GM10266 (cell line): ENCODE data around the gene GRHL1.

Experiments used
- DNase-seq: peaks from one replicate; pipeline ENCODE4 v3.0.0; 2012; ENCODE audit errors: extremely low spot score
- CTCF ChIP-seq: IDR thresholded peaks from 2 replicates; pipeline ENCODE4 v1.5.1; 2012; ENCODE audit warnings: mild to moderate bottlenecking, low read depth; ENCODE audit not compliant: control insufficient read depth, insufficient read depth; ENCODE audit errors: missing control alignments

Gene GRHL1

DNA sequence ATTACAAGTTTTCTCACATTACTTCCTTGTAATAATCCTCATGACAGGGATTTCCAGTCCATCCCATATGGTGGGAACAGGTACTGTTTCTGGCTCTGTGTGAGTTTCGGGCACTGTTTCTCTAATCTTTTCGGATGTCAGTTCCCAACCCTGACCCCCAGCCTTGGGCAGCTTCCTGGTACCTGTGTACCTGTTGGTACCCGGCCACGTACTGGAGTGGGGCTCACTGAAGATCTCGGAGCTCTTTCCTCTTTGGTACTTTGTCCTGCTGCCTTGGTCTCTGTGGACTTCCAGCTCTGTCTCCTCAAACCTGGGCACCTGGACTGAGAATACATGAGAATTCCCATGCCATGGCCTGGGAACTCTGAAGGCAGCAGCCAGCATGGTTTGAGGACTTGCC, 36.8 kb downstream of the GRHL1 start:
- TF ChIP-seq CTCF, result no peak
- DNase-seq, result no peak

- DNase-seq, result no peak
- TF ChIP-seq CTCF, result no peak
Observed at GRCh38 chr2:9990736-9991135, 39.2 kb downstream of the GRHL1 start.

DNA sequence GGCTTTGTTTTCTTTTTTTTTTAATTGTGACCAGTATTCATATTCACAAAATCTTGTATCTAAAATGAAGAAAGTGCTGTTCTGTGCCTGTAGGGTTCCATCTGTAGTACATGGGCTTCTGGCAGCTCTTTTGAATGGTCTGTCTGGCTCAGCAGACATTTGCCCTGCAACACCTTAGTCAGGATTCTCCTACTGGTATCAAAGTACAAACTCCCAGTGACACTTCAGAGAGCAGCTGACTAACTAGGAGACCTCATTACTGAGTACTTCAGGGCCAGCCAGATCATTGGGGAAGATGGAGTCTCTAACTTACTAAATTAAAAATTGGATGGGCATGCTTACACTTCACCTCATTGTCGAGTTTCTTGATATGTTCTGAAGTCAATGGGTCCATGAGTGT, 39.7 kb downstream of the GRHL1 start:
- no peak for TF ChIP-seq CTCF
- no peak for DNase-seq

- no peak for DNase-seq
- no peak for TF ChIP-seq CTCF
Observed at GRCh38 chr2:9991829-9992273, 40.4 kb downstream of the GRHL1 start.

DNA sequence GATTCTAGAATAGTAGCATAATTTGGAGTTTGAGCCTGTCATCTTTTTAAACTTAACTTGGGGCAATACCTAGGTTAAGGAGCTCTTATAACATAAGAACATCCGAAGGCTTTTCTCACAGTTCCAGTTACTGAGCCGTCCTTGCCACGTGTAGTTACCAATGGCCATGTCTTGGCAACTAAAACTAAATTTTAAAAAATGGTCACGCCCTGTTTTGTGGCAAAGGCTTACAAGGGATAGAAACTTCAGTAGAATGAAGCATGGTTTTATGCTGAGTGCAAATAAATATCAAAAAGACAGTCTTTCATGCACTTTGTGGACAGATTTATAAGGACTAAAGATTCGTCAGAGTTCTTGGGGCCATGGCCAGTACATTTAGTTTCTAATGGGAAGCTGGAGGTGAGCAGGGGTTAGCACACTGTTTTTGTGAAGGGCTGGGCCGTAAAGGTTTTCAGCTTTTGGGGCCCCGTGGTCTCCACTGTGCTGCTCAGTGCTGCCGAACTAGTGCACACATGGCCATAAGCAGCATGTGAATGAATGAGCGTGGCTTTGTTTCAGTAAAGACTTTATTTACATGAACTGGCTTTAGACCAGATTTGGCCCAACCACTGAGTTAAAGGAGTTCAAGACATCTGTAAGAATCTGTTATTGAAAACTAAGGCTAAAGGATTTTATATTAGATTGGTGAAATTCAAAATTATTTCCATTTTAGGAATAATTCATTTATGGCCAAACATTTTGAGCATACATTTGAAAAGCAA, 41.1 kb downstream of the GRHL1 start:
- TF ChIP-seq CTCF, result no peak
- no peak for DNase-seq

GRCh38 chr2:9993488-9994165, 42.1 kb downstream of the GRHL1 start:
- no peak for TF ChIP-seq CTCF
- DNase-seq, result no peak

DNA sequence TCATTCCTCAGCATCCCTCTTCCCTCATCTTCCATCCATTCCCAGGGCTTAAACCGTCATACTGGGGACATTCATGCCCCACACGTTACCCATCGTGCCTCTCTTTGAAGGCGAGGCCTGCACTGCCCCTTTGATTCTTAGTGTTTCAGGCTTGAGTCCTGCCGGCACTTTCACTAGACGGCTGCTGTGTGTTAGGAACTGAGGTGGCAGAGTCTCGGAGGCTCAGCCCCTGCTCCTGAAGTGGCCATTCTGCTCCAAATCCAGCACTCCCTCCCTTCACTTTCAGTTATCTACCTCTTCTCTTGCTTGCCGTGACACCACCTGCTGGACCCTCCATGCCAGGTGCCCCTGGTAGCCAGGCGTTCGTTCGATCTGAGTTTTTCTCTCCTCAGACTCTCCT, 43.0 kb downstream of the GRHL1 start:
- no peak for TF ChIP-seq CTCF
- DNase-seq, result no peak
